HG03442 (cell line): Measurements from ENCODE around the gene DENND1A.
"Not testable (repeated sequence)": the region's sequence is repeated elsewhere in the genome, so short reads cannot be mapped to it uniquely, and the experiment has no call there.

Experiments
- ATAC-seq: cut with Tn5 transposase; IDR thresholded peaks from one replicate; pipeline ENCODE4 v1.9.1; 2021; ENCODE audit warnings: mild to moderate bottlenecking, moderate library complexity; ENCODE audit not compliant: unreplicated experiment

Gene DENND1A

GRCh38 chr9:123407217-123407851 is 522.6 kb downstream of the DENND1A start:
- no peak for ATAC-seq

- ATAC-seq = no peak
These were observed 523.2 kb downstream of the DENND1A start for GRCh38 chr9:123406691-123407216.

GRCh38 chr9:123406016-123406415 is 523.9 kb downstream of the DENND1A start:
- ATAC-seq = no peak

- no peak for ATAC-seq
These were observed 526.9 kb downstream of the DENND1A start for GRCh38 chr9:123402981-123403509.

- no peak for ATAC-seq
These were observed 527.9 kb downstream of the DENND1A start for GRCh38 chr9:123401879-123402513.

- no peak for ATAC-seq
These were observed 528.9 kb downstream of the DENND1A start for GRCh38 chr9:123400926-123401503.

- ATAC-seq = no peak
These were observed 530.0 kb downstream of the DENND1A start for GRCh38 chr9:123399803-123400378.

GRCh38 chr9:123398938-123399337 is 531.0 kb downstream of the DENND1A start:
- not testable (repeated sequence) for ATAC-seq

- ATAC-seq = no peak
These were observed 532.0 kb downstream of the DENND1A start for GRCh38 chr9:123397975-123398374.

- no peak for ATAC-seq
These were observed 534.0 kb downstream of the DENND1A start for GRCh38 chr9:123395689-123396511.

- ATAC-seq = no peak
These were observed 534.6 kb downstream of the DENND1A start for GRCh38 chr9:123395276-123395688.

- no peak for ATAC-seq
These were observed 535.4 kb downstream of the DENND1A start for GRCh38 chr9:123394291-123395235.

GRCh38 chr9:123392802-123393201 is 537.1 kb downstream of the DENND1A start:
- no peak for ATAC-seq

GRCh38 chr9:123391946-123392345 is 538.0 kb downstream of the DENND1A start:
- ATAC-seq = no peak

- no peak for ATAC-seq
These were observed 538.7 kb downstream of the DENND1A start for GRCh38 chr9:123391233-123391632.

GRCh38 chr9:123390337-123391135 is 539.4 kb downstream of the DENND1A start:
- no peak for ATAC-seq

GRCh38 chr9:123389698-123390097 is 540.2 kb downstream of the DENND1A start:
- ATAC-seq = no peak

GRCh38 chr9:123389070-123389469 is 540.9 kb downstream of the DENND1A start:
- no peak for ATAC-seq

- no peak for ATAC-seq
These were observed 542.2 kb downstream of the DENND1A start for GRCh38 chr9:123387686-123388085.
